ENCODE results near the gene MAVS.

DNA sequence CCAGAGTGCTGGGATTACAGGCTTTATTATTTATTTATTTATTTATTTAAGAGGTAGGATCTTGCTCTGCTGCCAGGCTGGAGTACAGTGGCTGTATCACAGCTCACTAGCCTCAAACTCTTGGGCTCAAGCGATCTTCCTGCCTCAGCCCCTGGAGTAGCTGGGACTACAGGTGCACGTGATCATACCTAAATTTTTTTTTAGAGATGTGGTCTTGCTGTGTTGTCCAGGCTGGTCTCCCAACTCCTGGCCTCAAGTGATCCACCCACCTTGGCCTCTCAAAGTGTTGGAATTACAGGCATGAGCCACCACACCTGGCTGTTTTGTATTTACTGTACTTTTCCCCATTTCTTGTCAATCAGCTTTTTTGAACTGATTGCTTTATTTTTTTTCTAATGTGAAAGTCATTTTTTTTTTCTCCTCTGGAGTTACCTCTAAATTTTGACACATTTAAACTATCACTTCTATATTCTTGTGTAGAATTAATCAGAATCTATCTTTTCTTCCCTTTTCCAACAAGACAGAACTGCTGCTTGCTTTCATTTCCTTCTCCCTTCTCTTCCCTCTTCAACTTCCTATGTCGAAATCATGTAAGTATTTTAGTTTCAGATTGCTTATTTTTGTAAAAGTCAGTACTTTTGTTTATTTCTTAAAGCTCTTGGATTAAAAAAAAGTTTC lies 54.5 kb downstream of the MAVS start:
- TF ChIP-seq EZH2phosphoT487 (IDR thresholded peaks at IDR 0.05; ENCODE audit: low read length) (no peak), EZH2 (optimal IDR thresholded peaks at IDR 0.05; ENCODE audit: low read depth, low read length) (no peak)
- TF ChIP-seq, protein P1, sequence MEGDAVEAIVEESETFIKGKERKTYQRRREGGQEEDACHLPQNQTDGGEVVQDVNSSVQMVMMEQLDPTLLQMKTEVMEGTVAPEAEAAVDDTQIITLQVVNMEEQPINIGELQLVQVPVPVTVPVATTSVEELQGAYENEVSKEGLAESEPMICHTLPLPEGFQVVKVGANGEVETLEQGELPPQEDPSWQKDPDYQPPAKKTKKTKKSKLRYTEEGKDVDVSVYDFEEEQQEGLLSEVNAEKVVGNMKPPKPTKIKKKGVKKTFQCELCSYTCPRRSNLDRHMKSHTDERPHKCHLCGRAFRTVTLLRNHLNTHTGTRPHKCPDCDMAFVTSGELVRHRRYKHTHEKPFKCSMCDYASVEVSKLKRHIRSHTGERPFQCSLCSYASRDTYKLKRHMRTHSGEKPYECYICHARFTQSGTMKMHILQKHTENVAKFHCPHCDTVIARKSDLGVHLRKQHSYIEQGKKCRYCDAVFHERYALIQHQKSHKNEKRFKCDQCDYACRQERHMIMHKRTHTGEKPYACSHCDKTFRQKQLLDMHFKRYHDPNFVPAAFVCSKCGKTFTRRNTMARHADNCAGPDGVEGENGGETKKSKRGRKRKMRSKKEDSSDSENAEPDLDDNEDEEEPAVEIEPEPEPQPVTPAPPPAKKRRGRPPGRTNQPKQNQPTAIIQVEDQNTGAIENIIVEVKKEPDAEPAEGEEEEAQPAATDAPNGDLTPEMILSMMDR (IDR thresholded peaks at IDR 0.05; ENCODE audit: low read length): no peak
